Astrocyte (in vitro differentiated cells and primary cell): ENCODE measurements around the gene GABRB1. TPM values are rescaled to one million over a fixed set of nuclear protein-coding genes. Genes with fewer than 3 reads are reported as not detected.
A peak's percentile ranks its signal among the peaks of the same experiment; 100 is the strongest.

Source experiments
- DNase-seq: peaks from one replicate; pipeline ENCODE4 v3.0.0-alpha.2; 2010; ENCODE audit warnings: low read depth
- FAIRE-seq: peaks from 2 replicates; lab custom pipeline; 2011; peaks lifted over from hg19 to GRCh38; lab: Jason Lieb, UNC
- H2AFZ ChIP-seq: 2 replicates; pipeline ENCODE4 v1.6.0; 2012; ENCODE audit warnings: low read depth, low read length, inconsistent platforms
- H3K27ac ChIP-seq: 2 replicates; pipeline ENCODE4 v1.5.1; 2011; ENCODE audit warnings: low read depth, low read length, inconsistent platforms
- H3K27me3 ChIP-seq: 2 replicates; pipeline ENCODE4 v1.6.0; 2011; ENCODE audit warnings: low read length, inconsistent platforms; ENCODE audit not compliant: insufficient read depth
- H3K36me3 ChIP-seq: 2 replicates; pipeline ENCODE4 v1.5.1; 2011; ENCODE audit warnings: low read length, inconsistent platforms; ENCODE audit not compliant: insufficient read depth
- H3K4me1 ChIP-seq: 2 replicates; pipeline ENCODE4 v1.5.1; 2011; ENCODE audit warnings: low read length, inconsistent platforms; ENCODE audit not compliant: insufficient read depth
- H3K4me2 ChIP-seq: 2 replicates; pipeline ENCODE4 v1.6.0; 2012; ENCODE audit warnings: low read length, inconsistent platforms
- H3K4me3 ChIP-seq: 2 replicates; pipeline ENCODE4 v1.5.1; 2011; ENCODE audit warnings: low read depth, mild to moderate bottlenecking, low read length, inconsistent platforms; ENCODE audit not compliant: insufficient read depth
- H3K79me2 ChIP-seq: 2 replicates; pipeline ENCODE4 v1.6.0; 2012; ENCODE audit warnings: mild to moderate bottlenecking, low read length, inconsistent platforms; ENCODE audit not compliant: insufficient read depth
- H3K9ac ChIP-seq: 2 replicates; pipeline ENCODE4 v1.6.0; 2012; ENCODE audit warnings: mild to moderate bottlenecking, low read length, inconsistent platforms
- H3K9me3 ChIP-seq: 2 replicates; pipeline ENCODE4 v1.5.1; 2012; ENCODE audit warnings: low read depth, mild to moderate bottlenecking, low read length, inconsistent platforms; ENCODE audit not compliant: insufficient read depth
- H4K20me1 ChIP-seq: 2 replicates; pipeline ENCODE4 v1.6.0; 2012; ENCODE audit warnings: low read length, inconsistent platforms; ENCODE audit not compliant: insufficient read depth
- H3K27ac Mint-ChIP-seq: one replicate; pipeline ENCODE4 v1.8.0; 2021; ENCODE audit warnings: mild to moderate bottlenecking, mixed read lengths; ENCODE audit not compliant: unreplicated experiment
- H3K27me3 Mint-ChIP-seq: one replicate; pipeline ENCODE4 v1.8.0; 2021; ENCODE audit warnings: low read depth, mixed read lengths; ENCODE audit not compliant: unreplicated experiment
- H3K36me3 Mint-ChIP-seq: one replicate; pipeline ENCODE4 v1.8.0; 2021; ENCODE audit warnings: low read depth, mixed read lengths; ENCODE audit not compliant: unreplicated experiment
- H3K4me1 Mint-ChIP-seq: one replicate; pipeline ENCODE4 v1.8.0; 2021; ENCODE audit warnings: low read depth, mixed read lengths; ENCODE audit not compliant: unreplicated experiment
- H3K4me3 Mint-ChIP-seq: one replicate; pipeline ENCODE4 v1.8.0; 2021; ENCODE audit warnings: mild to moderate bottlenecking, moderate library complexity, mixed read lengths; ENCODE audit not compliant: unreplicated experiment
- H3K9me3 Mint-ChIP-seq: one replicate; pipeline ENCODE4 v1.8.0; 2021; ENCODE audit warnings: mild to moderate bottlenecking, mixed read lengths; ENCODE audit not compliant: unreplicated experiment
- CTCF ChIP-seq: IDR thresholded peaks from 2 replicates; pipeline ENCODE4 v1.5.1; 2011; ENCODE audit warnings: low read depth, mild to moderate bottlenecking, inconsistent platforms, low read length, moderate library complexity; ENCODE audit not compliant: insufficient read depth
- EZH2 ChIP-seq: IDR thresholded peaks from 2 replicates; pipeline ENCODE4 v1.6.1; 2012; ENCODE audit warnings: mild to moderate bottlenecking, low read length, inconsistent platforms; ENCODE audit not compliant: insufficient read depth
- total RNA-seq: library from RNA; stranded (reverse); gene quantifications from 2 replicates; pipeline ENCODE4 v1.2.1, GENCODE V29; 2021

The GABRB1 gene
- total RNA-seq, 1 donor from 2014 or later, result not detected

GRCh38 chr4:47469951-47470350 is 438.6 kb downstream of the GABRB1 start:
- Histone ChIP-seq H3K36me3 (no peaks in the 10 kb centered on the region), H4K20me1 (no peaks in the 10 kb centered on the region), H3K4me2 (peak overlapping the region; percentile 33), H3K27ac (peak overlapping the region; percentile 51), H3K9me3 (no peaks in the 10 kb centered on the region), H3K27me3 (no peaks in the 10 kb centered on the region), H3K9ac (no peak overlapping the region), H2AFZ (no peak overlapping the region), H3K4me1 (peaks cover 10% of the 10 kb centered on the region), H3K79me2 (no peaks in the 10 kb centered on the region), H3K4me3 (no peak overlapping the region)
- H3K4me3 Mint-ChIP-seq, result no peak overlapping the region
- H3K27ac Mint-ChIP-seq, result peak overlapping the region; percentile 75
- no peaks in the 10 kb centered on the region for H3K36me3 Mint-ChIP-seq
- H3K27me3 Mint-ChIP-seq, result no peaks in the 10 kb centered on the region
- DNase-seq (peak; percentile 72), FAIRE-seq (peak; percentile 82)
- H3K9me3 Mint-ChIP-seq, result no peaks in the 10 kb centered on the region
- peaks cover 27% of the 10 kb centered on the region for H3K4me1 Mint-ChIP-seq
- TF ChIP-seq EZH2 (no peak), CTCF (no peak)

GRCh38 chr4:47471064-47471463 is 439.7 kb downstream of the GABRB1 start:
- no peak overlapping the region for H3K4me3 ChIP-seq
- H3K27me3 ChIP-seq, result no peaks in the 10 kb centered on the region
- H3K27ac ChIP-seq, result no peak overlapping the region
- H3K4me1 Mint-ChIP-seq, result peaks cover 27% of the 10 kb centered on the region
- H3K36me3 ChIP-seq, result no peaks in the 10 kb centered on the region
- H3K36me3 Mint-ChIP-seq, result no peaks in the 10 kb centered on the region
- no peak overlapping the region for H3K4me2 ChIP-seq
- H3K9ac ChIP-seq, result no peak overlapping the region
- FAIRE-seq (no peak), DNase-seq (peak; percentile 19)
- no peak overlapping the region for H3K4me3 Mint-ChIP-seq
- H3K4me1 ChIP-seq, result peaks cover 10% of the 10 kb centered on the region
- H3K27me3 Mint-ChIP-seq, result no peaks in the 10 kb centered on the region
- no peak overlapping the region for H2AFZ ChIP-seq
- no peaks in the 10 kb centered on the region for H3K79me2 ChIP-seq
- no peaks in the 10 kb centered on the region for H3K9me3 Mint-ChIP-seq
- H4K20me1 ChIP-seq, result no peaks in the 10 kb centered on the region
- no peaks in the 10 kb centered on the region for H3K9me3 ChIP-seq
- peak overlapping the region; percentile 29 for H3K27ac Mint-ChIP-seq
- peak; percentile 3 for TF ChIP-seq CTCF
- TF ChIP-seq EZH2, result no peak

- Mint-ChIP-seq H3K36me3 (no peaks in the 10 kb centered on the region), H3K4me3 (no peak overlapping the region), H3K9me3 (no peaks in the 10 kb centered on the region), H3K4me1 (peaks cover 27% of the 10 kb centered on the region), H3K27me3 (no peaks in the 10 kb centered on the region), H3K27ac (no peak overlapping the region)
- Histone ChIP-seq H3K9ac (no peak overlapping the region), H3K4me3 (no peak overlapping the region), H3K79me2 (no peaks in the 10 kb centered on the region), H3K36me3 (no peaks in the 10 kb centered on the region), H3K27ac (no peak overlapping the region), H2AFZ (no peak overlapping the region), H3K27me3 (no peaks in the 10 kb centered on the region), H3K4me1 (peaks cover 10% of the 10 kb centered on the region), H3K9me3 (no peaks in the 10 kb centered on the region), H4K20me1 (no peaks in the 10 kb centered on the region), H3K4me2 (no peak overlapping the region)
- DNase-seq (no peak), FAIRE-seq (no peak)
- TF ChIP-seq CTCF (no peak), EZH2 (no peak)
These were observed 440.2 kb downstream of the GABRB1 start for GRCh38 chr4:47471591-47471990.
